Duodenal mucosa (tissue), 2 donors: ENCODE results near the gene UBTD1.
"Not testable (repeated sequence)": the region's sequence is repeated elsewhere in the genome, so short reads cannot be mapped to it uniquely, and the experiment has no call there.

ENCODE experiments used
- H3K27ac ChIP-seq: one replicate; pipeline ENCODE4 v1.7.0; 2013; ENCODE audit warnings: low read depth, low read length
- H3K27me3 ChIP-seq, 2 donors: one replicate each; pipeline ENCODE4 v1.7.0; 2013; ENCODE audit warnings: low read length in 2 of 2, control low read depth in 1 of 2; ENCODE audit not compliant: insufficient read depth in 2 of 2, control insufficient read depth in 1 of 2
- H3K36me3 ChIP-seq, 2 donors: one replicate each; pipeline ENCODE4 v1.7.0; 2013; ENCODE audit warnings: low read length in 2 of 2, control low read depth in 1 of 2; ENCODE audit not compliant: insufficient read depth in 2 of 2, control insufficient read depth in 1 of 2
- H3K4me1 ChIP-seq, 2 donors: one replicate each; pipeline ENCODE4 v1.7.0; 2013; ENCODE audit warnings: low read length in 2 of 2, control low read depth in 1 of 2; ENCODE audit not compliant: insufficient read depth in 2 of 2, control insufficient read depth in 1 of 2
- H3K4me3 ChIP-seq, 2 donors: one replicate each; pipeline ENCODE4 v1.7.0; 2013; ENCODE audit warnings: low read length in 2 of 2, low read depth in 1 of 2
- H3K9ac ChIP-seq, 2 donors: one replicate each; pipeline ENCODE4 v1.7.0; 2013; ENCODE audit warnings: low read length in 2 of 2, low read depth in 1 of 2
- H3K9me3 ChIP-seq, 2 donors: one replicate each; pipeline ENCODE4 v1.7.0; 2013; ENCODE audit warnings: low read length in 2 of 2, control low read depth in 1 of 2; ENCODE audit not compliant: control insufficient read depth in 1 of 2

UBTD1 gene

GRCh38 chr10:97520978-97521761, 22.4 kb downstream of the UBTD1 start:
- Histone ChIP-seq H3K4me1 (peaks cover 0 to 7% of the 10 kb centered on the region in 2 donors), H3K9me3 (no peaks in the 10 kb centered on the region), H3K36me3 (no peaks in the 10 kb centered on the region), H3K9ac (no peak overlapping the region), H3K4me3 (no peak overlapping the region), H3K27ac (no peak overlapping the region), H3K27me3 (no peaks in the 10 kb centered on the region)

- Histone ChIP-seq H3K9ac (no peak overlapping the region), H3K9me3 (no peaks in the 10 kb centered on the region), H3K36me3 (no peaks in the 10 kb centered on the region), H3K4me3 (no peak overlapping the region), H3K4me1 (peaks cover 0 to 7% of the 10 kb centered on the region in 2 donors), H3K27me3 (no peaks in the 10 kb centered on the region), H3K27ac (no peak overlapping the region)
Observed at GRCh38 chr10:97522071-97522470, 23.3 kb downstream of the UBTD1 start.

GRCh38 chr10:97522937-97523336, 24.2 kb downstream of the UBTD1 start:
- Histone ChIP-seq H3K27ac (no peak overlapping the region), H3K9ac (no peak overlapping the region), H3K9me3 (no peaks in the 10 kb centered on the region), H3K4me1 (peaks cover 0 to 1% of the 10 kb centered on the region in 2 donors), H3K27me3 (no peaks in the 10 kb centered on the region), H3K4me3 (no peak overlapping the region), H3K36me3 (no peaks in the 10 kb centered on the region)

- Histone ChIP-seq H3K9me3 (no peaks in the 10 kb centered on the region), H3K27me3 (no peaks in the 10 kb centered on the region), H3K4me3 (no peak overlapping the region), H3K9ac (no peak overlapping the region), H3K4me1 (no peaks in the 10 kb centered on the region), H3K36me3 (no peaks in the 10 kb centered on the region), H3K27ac (no peak overlapping the region)
Observed at GRCh38 chr10:97525086-97525485, 26.4 kb downstream of the UBTD1 start.

- no peak overlapping the region for H3K9ac ChIP-seq
- no peak overlapping the region for H3K27ac ChIP-seq
- H3K27me3 ChIP-seq = no peaks in the 10 kb centered on the region
- no peaks in the 10 kb centered on the region for H3K36me3 ChIP-seq
- H3K4me1 ChIP-seq = no peaks in the 10 kb centered on the region
- H3K4me3 ChIP-seq = no peak overlapping the region
- H3K9me3 ChIP-seq = no peaks in the 10 kb centered on the region
Observed at GRCh38 chr10:97525683-97526110, 27.0 kb downstream of the UBTD1 start.

GRCh38 chr10:97528876-97529275, 30.2 kb downstream of the UBTD1 start:
- H3K36me3 ChIP-seq, H3K4me1 ChIP-seq, H3K9ac ChIP-seq, H3K27ac ChIP-seq, H3K27me3 ChIP-seq, H3K4me3 ChIP-seq, H3K9me3 ChIP-seq: not testable (repeated sequence)

GRCh38 chr10:97529685-97530465, 31.2 kb downstream of the UBTD1 start:
- Histone ChIP-seq H3K4me1 (no peaks in the 10 kb centered on the region), H3K9me3 (no peaks in the 10 kb centered on the region), H3K9ac (no peak overlapping the region), H3K36me3 (no peaks in the 10 kb centered on the region), H3K27ac (no peak overlapping the region), H3K4me3 (no peak overlapping the region), H3K27me3 (no peaks in the 10 kb centered on the region)

- Histone ChIP-seq H3K9ac (no peak overlapping the region), H3K4me3 (no peak overlapping the region)
Observed at GRCh38 chr10:97531401-97531986, 32.8 kb downstream of the UBTD1 start.

GRCh38 chr10:97532935-97533671, 34.4 kb downstream of the UBTD1 start:
- Histone ChIP-seq H3K9ac (no peak overlapping the region), H3K27ac (no peak overlapping the region), H3K36me3 (no peaks in the 10 kb centered on the region), H3K27me3 (no peaks in the 10 kb centered on the region), H3K4me1 (no peaks in the 10 kb centered on the region), H3K9me3 (no peaks in the 10 kb centered on the region), H3K4me3 (no peak overlapping the region)

More at GRCh38 chr10:97531401-97531986, 32.8 kb downstream of the UBTD1 start:
- Histone ChIP-seq H3K27ac (no peak overlapping the region), H3K36me3 (no peaks in the 10 kb centered on the region), H3K9me3 (no peaks in the 10 kb centered on the region), H3K4me1 (no peaks in the 10 kb centered on the region), H3K27me3 (no peaks in the 10 kb centered on the region)
